ENCODE results near the gene TNRC6C. TPM values are rescaled to one million over a fixed set of nuclear protein-coding genes. Genes with fewer than 3 reads are reported as not detected.

TNRC6C gene
- total RNA-seq, 4 donors from 2014 or later, result 5.3 to 15.4 (median 6.8) TPM

- DNase-seq (ENCODE audit: low spot score in 2 of 2), result no peak
- H3K4me3 ChIP-seq (ENCODE audit: low read depth, poor library complexity, severe bottlenecking), result no peak overlapping the region
- TF ChIP-seq, protein P1, sequence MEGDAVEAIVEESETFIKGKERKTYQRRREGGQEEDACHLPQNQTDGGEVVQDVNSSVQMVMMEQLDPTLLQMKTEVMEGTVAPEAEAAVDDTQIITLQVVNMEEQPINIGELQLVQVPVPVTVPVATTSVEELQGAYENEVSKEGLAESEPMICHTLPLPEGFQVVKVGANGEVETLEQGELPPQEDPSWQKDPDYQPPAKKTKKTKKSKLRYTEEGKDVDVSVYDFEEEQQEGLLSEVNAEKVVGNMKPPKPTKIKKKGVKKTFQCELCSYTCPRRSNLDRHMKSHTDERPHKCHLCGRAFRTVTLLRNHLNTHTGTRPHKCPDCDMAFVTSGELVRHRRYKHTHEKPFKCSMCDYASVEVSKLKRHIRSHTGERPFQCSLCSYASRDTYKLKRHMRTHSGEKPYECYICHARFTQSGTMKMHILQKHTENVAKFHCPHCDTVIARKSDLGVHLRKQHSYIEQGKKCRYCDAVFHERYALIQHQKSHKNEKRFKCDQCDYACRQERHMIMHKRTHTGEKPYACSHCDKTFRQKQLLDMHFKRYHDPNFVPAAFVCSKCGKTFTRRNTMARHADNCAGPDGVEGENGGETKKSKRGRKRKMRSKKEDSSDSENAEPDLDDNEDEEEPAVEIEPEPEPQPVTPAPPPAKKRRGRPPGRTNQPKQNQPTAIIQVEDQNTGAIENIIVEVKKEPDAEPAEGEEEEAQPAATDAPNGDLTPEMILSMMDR (IDR thresholded peaks at IDR 0.05), result no peak
- no peak for TF ChIP-seq POLR2A (IDR thresholded peaks at IDR 0.05)
- intact Hi-C loops (cut with DNase I; ENCODE audit: low total_unique reads), result no loop called here
- WGBS, 2 donors, result 93 to 95% methylated on average over 7 of the region's 7 CpGs
Observed at GRCh38 chr17:77999413-78000173, 41.1 kb downstream of the TNRC6C start.

GRCh38 chr17:78000341-78000740 is 41.8 kb downstream of the TNRC6C start:
- 69 to 71% methylated on average over 3 of the region's 3 CpGs for WGBS, 2 donors
- H3K4me3 ChIP-seq (ENCODE audit: low read depth, poor library complexity, severe bottlenecking), result no peak overlapping the region
- no peak for DNase-seq (ENCODE audit: low spot score in 2 of 2)
- intact Hi-C loops (cut with DNase I; ENCODE audit: low total_unique reads), result no loop called here
- no peak for TF ChIP-seq POLR2A (IDR thresholded peaks at IDR 0.05)
- TF ChIP-seq, protein P1 (IDR thresholded peaks at IDR 0.05), result no peak

- no peak overlapping the region for H3K4me3 ChIP-seq (ENCODE audit: low read depth, poor library complexity, severe bottlenecking)
- 73 to 89% methylated on average over 3 of the region's 3 CpGs for WGBS, 2 donors
- intact Hi-C loops (cut with DNase I; ENCODE audit: low total_unique reads), result no loop called here
- TF ChIP-seq, protein P1 (IDR thresholded peaks at IDR 0.05), result no peak
- no peak for TF ChIP-seq POLR2A (IDR thresholded peaks at IDR 0.05)
- DNase-seq (ENCODE audit: low spot score in 2 of 2), result no peak
Observed at GRCh38 chr17:78001182-78001581, 42.7 kb downstream of the TNRC6C start.

DNA sequence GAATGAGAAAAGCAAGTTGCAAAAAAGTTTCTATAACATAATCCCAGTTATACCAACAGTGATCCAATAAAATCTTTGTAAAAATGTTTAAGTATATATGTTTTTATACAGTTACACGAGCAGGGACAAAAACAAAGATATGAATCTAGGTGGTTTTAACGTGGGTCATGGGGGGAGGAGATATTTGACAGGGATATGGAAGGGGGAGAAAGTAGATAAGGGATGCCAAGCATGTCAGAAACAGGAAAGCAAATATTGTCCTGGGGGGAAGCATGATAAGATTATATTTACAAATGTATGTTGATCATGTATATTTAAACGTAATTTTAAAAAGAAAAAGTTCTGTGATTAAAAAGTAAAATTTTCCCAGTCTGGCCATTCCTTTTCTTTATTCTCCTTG is 43.1 kb downstream of the TNRC6C start:
- no peak overlapping the region for H3K4me3 ChIP-seq (ENCODE audit: low read depth, poor library complexity, severe bottlenecking)
- DNase-seq (ENCODE audit: low spot score in 2 of 2), result no peak
- intact Hi-C loops (cut with DNase I; ENCODE audit: low total_unique reads), result no loop called here
- TF ChIP-seq POLR2A (IDR thresholded peaks at IDR 0.05), result no peak
- TF ChIP-seq, protein P1 (IDR thresholded peaks at IDR 0.05), result no peak
- 73 to 74% methylated on average over 3 of the region's 3 CpGs for WGBS, 2 donors

- TF ChIP-seq, protein P1 (IDR thresholded peaks at IDR 0.05), result no peak
- TF ChIP-seq POLR2A (IDR thresholded peaks at IDR 0.05), result no peak
- WGBS, 2 donors, result 91 to 93% methylated on average over 4 of the region's 4 CpGs
- intact Hi-C loops (cut with DNase I; ENCODE audit: low total_unique reads), result no loop called here
- DNase-seq (ENCODE audit: low spot score in 2 of 2), result no peak
- no peak overlapping the region for H3K4me3 ChIP-seq (ENCODE audit: low read depth, poor library complexity, severe bottlenecking)
Observed at GRCh38 chr17:78002166-78002565, 43.7 kb downstream of the TNRC6C start.

All from lower leg skin (tissue), 4 donors.